BJ (cell line): ENCODE measurements around the gene CCDC93. TPM values are rescaled to one million over a fixed set of nuclear protein-coding genes. Genes with fewer than 3 reads are reported as not detected.

Experiments
- CTCF ChIA-PET: fragments of 350-600 bp; formaldehyde crosslinking; extraction: SDS; loops from one replicate; lab custom pipeline; 2021; ENCODE audit warnings: antibody characterized with exemption, inconsistent platforms; lab: Yijun Ruan, JAX
- POLR2A ChIA-PET: fragments of 300-600 bp; sonication (Branson Sonifier 250); formaldehyde crosslinking; extraction: SDS; loops from one replicate; lab custom pipeline; 2021; ENCODE audit warnings: antibody characterized with exemption; lab: Charles Lee
- DNase-seq: peaks from one replicate; pipeline ENCODE4 v3.0.0-alpha.2; 2011; ENCODE audit warnings: low read depth
- H3K27me3 ChIP-seq: 2 replicates; pipeline ENCODE4 v1.6.0; 2011; ENCODE audit warnings: low read length; ENCODE audit not compliant: control insufficient read depth, insufficient read depth
- H3K36me3 ChIP-seq: 2 replicates; pipeline ENCODE4 v1.5.1; 2011; ENCODE audit warnings: low read length; ENCODE audit not compliant: control insufficient read depth, insufficient read depth
- H3K4me3 ChIP-seq: 2 replicates; pipeline ENCODE4 v1.5.1; 2011; ENCODE audit warnings: low read depth, mild to moderate bottlenecking, control low read depth, low read length
- CTCF ChIP-seq: IDR thresholded peaks from 2 replicates; pipeline ENCODE4 v1.5.1; 2011; ENCODE audit warnings: low read depth, mild to moderate bottlenecking, control low read depth, inconsistent platforms, low read length, moderate library complexity; ENCODE audit not compliant: insufficient read depth
- polyA plus RNA-seq: library from polyadenylated mRNA; depleted of rRNA; stranded (reverse); fragments of >200 nt; gene quantifications from 2 replicates; pipeline ENCODE4 v1.2.3, GENCODE V29; 2011

Gene CCDC93
- polyA plus RNA-seq, 1 experiment, result 12.8 TPM

DNA sequence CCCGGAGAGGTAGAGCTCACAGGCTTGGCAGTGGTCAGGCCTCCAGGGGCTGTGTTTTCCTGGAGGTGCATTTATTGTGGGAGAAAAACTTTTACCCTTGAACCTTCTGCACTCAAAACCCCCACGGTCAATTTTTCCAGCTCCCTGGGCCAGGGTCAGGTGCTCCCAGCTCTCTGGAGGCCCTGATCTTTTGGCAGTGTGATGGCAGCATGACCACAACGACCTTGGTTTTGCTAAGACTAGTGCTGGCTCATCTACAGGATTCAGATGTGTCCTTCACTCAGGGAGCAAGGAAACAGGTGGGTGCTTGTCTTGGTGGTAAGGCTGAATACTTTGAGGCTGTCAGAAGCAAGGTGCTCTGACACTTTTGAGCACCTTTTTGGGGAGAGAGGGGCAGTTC is 92.3 kb downstream of the CCDC93 start:
- Histone ChIP-seq H3K4me3 (no peak overlapping the region), H3K27me3 (no peaks in the 10 kb centered on the region), H3K36me3 (peaks cover 19% of the 10 kb centered on the region)
- ChIA-PET POLR2A (no interaction called here), CTCF (interaction anchor here (0.8 to 2.2 kb wide), 6 partner anchors 10 to 107 kb away, joined by 3 to 7 read pairs (median 4); partner anchors contain the start of gene DDX18)
- TF ChIP-seq CTCF, result no peak
- DNase-seq, result no peak

DNA sequence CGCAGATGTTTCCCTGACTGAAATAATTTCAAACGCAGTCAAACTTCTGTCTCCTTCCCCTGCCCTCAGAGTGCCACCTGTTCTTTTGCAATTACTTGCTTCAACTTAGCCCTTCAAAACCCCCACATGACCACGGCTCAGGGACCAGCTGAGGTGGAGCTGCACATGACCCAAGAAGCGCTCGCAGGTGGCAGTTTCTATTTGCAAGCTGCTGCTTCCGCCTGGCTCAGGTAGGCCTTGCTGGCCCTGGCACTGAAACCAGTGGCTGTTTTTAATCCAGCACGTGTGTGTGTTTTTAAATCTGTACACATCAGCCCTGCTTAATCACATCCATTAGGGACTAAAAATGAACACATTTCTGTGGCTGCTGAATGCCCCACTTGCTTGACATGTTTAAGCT is 95.3 kb downstream of the CCDC93 start:
- CTCF ChIA-PET, result interaction anchor here (0.7 to 1.5 kb wide), 5 partner anchors 49 to 87 kb away, joined by 3 to 4 read pairs (median 3); no protein-coding TSS in a partner anchor
- DNase-seq, result no peak
- Histone ChIP-seq H3K4me3 (no peak overlapping the region), H3K27me3 (no peaks in the 10 kb centered on the region), H3K36me3 (peaks cover 19% of the 10 kb centered on the region)
- POLR2A ChIA-PET, result no interaction called here
- TF ChIP-seq CTCF, result no peak

- CTCF ChIA-PET, result interaction anchor here (0.8 to 1.9 kb wide), 3 partner anchors 51 to 85 kb away, joined by 3 to 10 read pairs (median 3); no protein-coding TSS in a partner anchor
- Histone ChIP-seq H3K4me3 (no peak overlapping the region), H3K36me3 (peaks cover 19% of the 10 kb centered on the region), H3K27me3 (no peaks in the 10 kb centered on the region)
- no peak for DNase-seq
- POLR2A ChIA-PET, result no interaction called here
- TF ChIP-seq CTCF, result peak; percentile 45
Measured at GRCh38 chr2:117917223-117917917, 96.5 kb downstream of the CCDC93 start.

DNA sequence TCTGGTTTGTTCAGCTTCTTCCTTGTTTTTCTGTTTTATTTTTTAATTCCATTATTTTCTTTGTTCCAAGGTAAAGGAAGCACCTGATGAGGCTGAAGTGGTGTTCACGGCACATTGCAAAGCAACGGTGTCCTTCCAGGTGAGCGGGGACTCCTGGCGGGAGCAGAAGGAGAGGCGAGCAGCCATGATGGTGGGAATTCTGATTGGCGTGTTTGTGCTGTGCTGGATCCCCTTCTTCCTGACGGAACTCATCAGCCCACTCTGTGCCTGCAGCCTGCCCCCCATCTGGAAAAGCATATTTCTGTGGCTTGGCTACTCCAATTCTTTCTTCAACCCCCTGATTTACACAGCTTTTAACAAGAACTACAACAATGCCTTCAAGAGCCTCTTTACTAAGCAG is 110.9 kb downstream of the CCDC93 start:
- TF ChIP-seq CTCF, result no peak
- Histone ChIP-seq H3K4me3 (no peak overlapping the region), H3K27me3 (no peaks in the 10 kb centered on the region), H3K36me3 (no peaks in the 10 kb centered on the region)
- ChIA-PET POLR2A (no interaction called here), CTCF (interaction anchor here (0.5 to 1.1 kb wide), 2 partner anchors 51 to 88 kb away, joined by 3 read pairs; partner anchors contain the start of gene DDX18)
- no peak for DNase-seq

DNA sequence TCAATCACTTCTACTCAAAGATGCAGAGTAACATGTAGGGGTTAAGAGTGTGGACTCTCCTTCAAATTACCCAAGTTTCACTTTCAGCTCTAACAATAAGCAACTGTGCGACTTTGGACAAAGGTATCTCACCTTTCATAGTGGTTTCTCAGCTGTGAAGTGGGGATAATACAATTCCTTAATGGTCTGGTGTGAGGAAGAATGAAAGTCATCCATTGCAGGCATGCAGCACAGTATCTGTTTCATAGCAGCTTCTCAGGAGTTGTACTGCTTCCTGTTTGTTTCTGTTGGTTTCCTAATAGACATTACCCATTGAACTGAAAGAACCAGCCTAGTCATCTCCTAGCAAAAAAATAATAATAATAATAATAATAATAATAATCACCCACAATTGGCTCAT is 125.0 kb downstream of the CCDC93 start:
- POLR2A ChIA-PET, result no interaction called here
- H3K4me3 ChIP-seq, result no peak overlapping the region

More for the DNA sequence above, 125.0 kb downstream of the CCDC93 start:
- no peak for DNase-seq
- H3K27me3 ChIP-seq, result peaks cover 8% of the 10 kb centered on the region
- CTCF ChIA-PET, result interaction anchor here (0.8 kb wide), 1 partner anchor 74 kb away, joined by 3 read pairs; the partner anchor contains the start of gene DDX18
- H3K36me3 ChIP-seq, result no peaks in the 10 kb centered on the region
- TF ChIP-seq CTCF, result no peak
